ENCODE measurements around the gene CD300H. TPM values are rescaled to one million over a fixed set of nuclear protein-coding genes. Genes with fewer than 3 reads are reported as not detected.

CD300H gene
- total RNA-seq, 6 donors from 2014 or later, result 0.37 to 2.7 TPM; not detected in 4

DNA sequence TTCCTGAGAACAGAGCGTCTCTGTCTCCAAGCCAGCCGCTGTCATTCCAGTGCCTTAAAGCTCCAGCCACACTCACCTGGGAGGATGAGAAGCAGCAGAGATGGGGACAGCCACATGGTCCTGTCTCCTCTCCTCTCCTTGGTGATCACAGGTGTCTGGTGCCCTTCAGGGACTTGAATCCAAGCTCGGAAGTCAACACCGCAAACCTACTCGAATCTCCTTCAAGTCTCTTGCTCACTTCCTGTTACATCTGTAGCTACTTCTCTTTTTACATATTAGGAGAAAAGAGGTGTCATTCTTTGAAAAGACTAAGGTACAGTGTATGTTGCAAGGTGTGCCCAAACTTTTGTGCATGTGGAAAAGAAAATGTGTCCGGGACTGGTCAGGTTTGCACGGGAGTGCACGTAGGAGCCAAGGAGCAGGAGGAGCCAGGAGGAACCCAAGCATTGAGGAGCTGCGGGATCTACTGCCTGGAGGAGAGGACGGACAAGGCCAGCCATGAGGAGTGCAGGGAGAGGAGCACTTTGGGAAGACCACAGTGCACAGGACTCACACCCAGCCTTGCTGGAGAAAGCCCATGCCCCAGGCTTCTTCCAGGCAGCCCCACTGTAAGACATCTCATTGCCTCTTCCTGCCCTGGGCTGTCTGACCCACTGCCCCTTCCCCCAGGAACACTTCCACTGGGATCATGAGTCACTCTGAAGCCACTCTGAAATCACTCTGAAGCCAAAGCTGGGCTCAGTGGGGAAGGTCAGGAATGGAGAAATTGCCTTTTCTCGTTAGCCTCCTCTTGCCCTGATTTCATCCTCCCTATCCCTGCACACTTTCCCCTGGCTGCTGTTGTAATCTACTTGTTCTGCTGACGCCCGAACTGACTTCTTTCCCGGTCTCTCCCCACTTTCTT, 25.0 kb upstream of the CD300H start, which contains the start of gene CD300LD:
Gene CD300LD (minus strand): TSS at position 197 of the 904 bp plus-strand sequence. CDS start 81 bp downstream, at position 116.
- Histone ChIP-seq H3K36me3 (no peaks in the 10 kb centered on the region), H3K4me3 (no peak within 1 kb of the TSS), H3K27ac (no peak within 1 kb of the TSS), H3K27me3 (no peaks in the 10 kb centered on the region), H3K9me3 (no peaks in the 10 kb centered on the region), H3K4me1 (peaks cover 0 to 7% (median 0%) of the 10 kb centered on the region in 4 donors)
- no peak for TF ChIP-seq POLR2AphosphoS5 (IDR thresholded peaks at IDR 0.05)
- no peak for TF ChIP-seq EP300 (IDR thresholded peaks at IDR 0.05)
- no peak for TF ChIP-seq POLR2A (IDR thresholded peaks at IDR 0.05)
- TF ChIP-seq, protein P1, sequence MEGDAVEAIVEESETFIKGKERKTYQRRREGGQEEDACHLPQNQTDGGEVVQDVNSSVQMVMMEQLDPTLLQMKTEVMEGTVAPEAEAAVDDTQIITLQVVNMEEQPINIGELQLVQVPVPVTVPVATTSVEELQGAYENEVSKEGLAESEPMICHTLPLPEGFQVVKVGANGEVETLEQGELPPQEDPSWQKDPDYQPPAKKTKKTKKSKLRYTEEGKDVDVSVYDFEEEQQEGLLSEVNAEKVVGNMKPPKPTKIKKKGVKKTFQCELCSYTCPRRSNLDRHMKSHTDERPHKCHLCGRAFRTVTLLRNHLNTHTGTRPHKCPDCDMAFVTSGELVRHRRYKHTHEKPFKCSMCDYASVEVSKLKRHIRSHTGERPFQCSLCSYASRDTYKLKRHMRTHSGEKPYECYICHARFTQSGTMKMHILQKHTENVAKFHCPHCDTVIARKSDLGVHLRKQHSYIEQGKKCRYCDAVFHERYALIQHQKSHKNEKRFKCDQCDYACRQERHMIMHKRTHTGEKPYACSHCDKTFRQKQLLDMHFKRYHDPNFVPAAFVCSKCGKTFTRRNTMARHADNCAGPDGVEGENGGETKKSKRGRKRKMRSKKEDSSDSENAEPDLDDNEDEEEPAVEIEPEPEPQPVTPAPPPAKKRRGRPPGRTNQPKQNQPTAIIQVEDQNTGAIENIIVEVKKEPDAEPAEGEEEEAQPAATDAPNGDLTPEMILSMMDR (IDR thresholded peaks at IDR 0.05), result no peak
- no peak for DNase-seq
- WGBS, 2 donors, result 67 to 71% methylated on average over 14 of the region's 14 CpGs
- ATAC-seq (ENCODE audit: low FRiP score in 2 of 2), result peak; percentile 24 to 34

DNA sequence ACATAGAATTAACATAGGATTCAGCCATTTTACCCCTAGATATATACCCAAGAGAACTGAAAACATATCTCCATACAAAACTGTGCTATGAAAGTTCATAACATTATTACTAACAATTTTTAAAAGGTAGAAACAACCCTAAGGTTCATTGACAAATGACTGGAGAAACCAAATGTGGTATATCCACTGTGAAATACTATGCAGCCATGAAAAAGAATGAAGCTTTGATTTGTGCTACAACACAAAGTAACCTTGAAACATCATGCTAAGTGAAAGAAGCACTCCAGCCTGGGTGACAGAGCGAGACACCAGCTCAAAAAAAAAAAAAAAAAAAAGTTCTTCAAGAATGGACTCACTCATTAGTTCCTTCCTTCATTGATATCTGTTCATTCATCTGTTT, 24.2 kb upstream of the CD300H start:
- DNase-seq (no peak), ATAC-seq (ENCODE audit: low FRiP score in 2 of 2) (no peak)
- H3K27ac ChIP-seq, result no peak overlapping the region
- WGBS, 2 donors, result 72 to 85% methylated on average over 1 of the region's 1 CpG
- TF ChIP-seq, protein P1 (IDR thresholded peaks at IDR 0.05), result no peak
- TF ChIP-seq POLR2A (IDR thresholded peaks at IDR 0.05) (no peak), POLR2AphosphoS5 (IDR thresholded peaks at IDR 0.05) (no peak), EP300 (IDR thresholded peaks at IDR 0.05) (no peak)
- H3K9me3 ChIP-seq, result no peaks in the 10 kb centered on the region
- peaks cover 0 to 7% (median 0%) of the 10 kb centered on the region in 4 donors for H3K4me1 ChIP-seq
- H3K4me3 ChIP-seq, result no peak overlapping the region
- H3K27me3 ChIP-seq, result no peaks in the 10 kb centered on the region
- no peaks in the 10 kb centered on the region for H3K36me3 ChIP-seq

DNA sequence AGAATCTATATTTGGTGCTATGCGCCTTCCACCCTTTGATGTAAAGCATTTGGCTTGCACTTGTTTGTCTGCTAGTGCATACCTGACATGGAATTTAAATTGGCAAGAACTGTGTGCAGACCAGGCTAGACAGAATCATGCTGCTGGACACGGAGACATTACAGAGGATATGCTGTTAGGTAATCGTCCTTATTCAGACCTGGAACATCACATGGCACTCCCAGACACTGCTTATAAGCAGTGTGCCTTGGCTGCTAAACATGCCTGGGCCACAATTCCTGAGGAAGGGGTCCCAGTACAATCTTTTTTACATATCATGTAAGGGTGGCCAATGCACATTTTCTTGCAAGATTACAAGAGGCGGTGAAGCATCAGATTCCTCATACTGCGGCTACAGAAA, 18.4 kb upstream of the CD300H start:
- no peak overlapping the region for H3K27ac ChIP-seq
- no peaks in the 10 kb centered on the region for H3K36me3 ChIP-seq
- no peaks in the 10 kb centered on the region for H3K27me3 ChIP-seq
- H3K4me3 ChIP-seq, result no peak overlapping the region
- no peak for DNase-seq
- ATAC-seq (ENCODE audit: low FRiP score in 2 of 2), result no peak
- H3K9me3 ChIP-seq, result no peaks in the 10 kb centered on the region
- no peak for TF ChIP-seq POLR2AphosphoS5 (IDR thresholded peaks at IDR 0.05)
- no peak for TF ChIP-seq EP300 (IDR thresholded peaks at IDR 0.05)
- TF ChIP-seq POLR2A (IDR thresholded peaks at IDR 0.05), result no peak
- TF ChIP-seq, protein P1 (IDR thresholded peaks at IDR 0.05), result no peak
- 70 to 83% methylated on average over 5 of the region's 5 CpGs for WGBS, 2 donors
- H3K4me1 ChIP-seq, result no peaks in the 10 kb centered on the region

DNA sequence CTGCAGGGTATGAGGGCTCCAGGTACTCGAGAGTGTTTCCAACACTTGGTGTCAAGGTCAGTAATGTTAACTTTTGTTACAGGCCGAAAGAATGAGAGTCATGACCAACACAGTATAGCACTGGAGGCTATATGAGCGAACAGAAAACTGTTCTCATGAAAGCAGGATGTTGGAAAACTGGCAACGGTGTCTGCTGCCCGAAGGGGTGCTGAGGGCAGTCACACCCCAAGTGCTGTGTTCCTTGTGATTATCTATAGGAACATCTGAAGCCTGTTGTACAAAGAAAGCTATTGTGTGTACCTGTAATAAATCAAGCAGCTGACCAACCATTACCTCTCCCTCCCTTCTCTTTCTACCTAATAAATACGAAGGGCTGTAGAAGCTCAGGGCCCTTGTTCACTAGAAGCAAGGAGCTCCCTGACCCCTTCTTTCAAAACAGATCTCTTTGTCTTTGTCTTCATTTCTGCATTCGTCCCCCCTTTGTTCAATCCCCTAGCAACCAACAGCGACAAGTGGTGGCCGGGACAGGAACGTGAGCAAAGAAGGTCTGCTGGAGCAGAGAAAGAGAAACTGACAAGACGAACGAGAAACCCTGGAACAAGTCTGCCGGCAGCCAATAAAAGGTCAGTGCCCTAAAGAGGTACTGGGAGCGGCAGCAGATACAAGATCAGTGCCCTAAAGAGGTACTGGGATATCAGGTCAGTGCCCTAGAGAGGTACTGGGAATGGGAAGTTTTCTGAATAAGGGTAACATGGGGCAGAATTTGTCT, 17.2 kb upstream of the CD300H start:
- TF ChIP-seq EP300 (IDR thresholded peaks at IDR 0.05) (no peak), POLR2AphosphoS5 (IDR thresholded peaks at IDR 0.05) (no peak), POLR2A (IDR thresholded peaks at IDR 0.05) (no peak)
- TF ChIP-seq, protein P1 (IDR thresholded peaks at IDR 0.05), result no peak
- DNase-seq, result no peak
- ATAC-seq (ENCODE audit: low FRiP score in 2 of 2), result no peak

More for the DNA sequence above, 17.2 kb upstream of the CD300H start:
- H3K27me3 ChIP-seq, result no peaks in the 10 kb centered on the region
- H3K27ac ChIP-seq, result no peak overlapping the region
- no peaks in the 10 kb centered on the region for H3K9me3 ChIP-seq
- H3K4me1 ChIP-seq, result no peaks in the 10 kb centered on the region
- WGBS, 2 donors, result 76 to 77% methylated on average over 14 of the region's 14 CpGs
- H3K4me3 ChIP-seq, result no peak overlapping the region
- H3K36me3 ChIP-seq, result no peaks in the 10 kb centered on the region
